SK-N-SH (cell line): ENCODE data around the gene BPIFB1.

ENCODE experiments used
- EP300 ChIP-seq, 2 experiments: IDR thresholded peaks; 2 replicates each; pipeline versions ENCODE4 v1.4.0 to v1.6.1; 2012; ENCODE audit warnings: borderline replicate concordance in 1 of 2, low read depth in 1 of 2, low read length in 1 of 2
- GABPA ChIP-seq: IDR thresholded peaks from 2 replicates; pipeline ENCODE4 v1.4.0; 2012; ENCODE audit warnings: low read depth, mild to moderate bottlenecking
- JUND ChIP-seq: IDR thresholded peaks from 2 replicates; pipeline ENCODE4 v1.4.0; 2012
- POLR2AphosphoS5 ChIP-seq: IDR thresholded peaks from 2 replicates; pipeline ENCODE4 v1.6.1; 2012; ENCODE audit warnings: low read depth, low read length
- RFX5 ChIP-seq: IDR thresholded peaks from 2 replicates; pipeline ENCODE4 v1.6.1; 2012; ENCODE audit warnings: mild to moderate bottlenecking, improper control_type of control experiment, low read length
- SMC3 ChIP-seq: IDR thresholded peaks from 2 replicates; pipeline ENCODE4 v1.6.1; 2012; ENCODE audit warnings: low read depth, low read length, improper control_type of control experiment
- TF ChIP-seq, protein P1 (sequence below): IDR thresholded peaks from 2 replicates; pipeline ENCODE4 v1.4.0; 2012; ENCODE audit warnings: low read depth
- TF ChIP-seq, protein P2 (sequence below): fragments of 200-600 bp; sonication (generic); IDR thresholded peaks from 2 replicates; pipeline ENCODE4 v1.6.1; 2017; ENCODE audit warnings: antibody characterized with exemption, mild to moderate bottlenecking, moderate library complexity

DNA sequence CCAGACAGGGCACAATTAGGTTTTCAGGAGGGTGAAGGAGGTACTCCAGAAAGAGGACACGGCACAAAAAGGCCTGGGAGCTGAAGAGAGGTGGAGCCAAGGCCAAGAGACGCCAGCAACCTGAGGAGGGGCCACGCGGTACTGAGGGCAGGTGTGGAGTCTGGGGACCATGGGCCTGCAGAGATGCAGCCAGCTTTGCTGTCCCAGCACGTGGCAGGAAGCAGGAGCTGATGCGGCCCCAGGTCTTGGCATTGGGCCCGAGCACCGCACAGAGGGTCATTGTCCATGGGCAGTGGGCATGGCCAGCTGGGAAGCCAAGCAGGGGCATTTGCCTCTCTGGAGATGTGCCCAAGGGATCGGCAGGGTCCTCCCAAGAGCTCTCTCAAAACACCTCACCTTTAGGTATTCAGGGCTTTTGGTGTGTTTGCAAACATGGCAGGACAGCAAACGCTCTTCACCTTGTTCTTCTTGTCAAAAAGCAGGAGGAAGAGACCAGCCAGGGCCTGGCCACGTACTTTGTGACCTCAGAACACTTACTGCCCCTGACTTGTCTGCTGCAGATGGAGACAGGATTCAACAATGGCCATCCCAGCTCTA lies 1.4 kb upstream of the BPIFB1 start:
- no peak for TF ChIP-seq POLR2AphosphoS5
- TF ChIP-seq, protein P1, sequence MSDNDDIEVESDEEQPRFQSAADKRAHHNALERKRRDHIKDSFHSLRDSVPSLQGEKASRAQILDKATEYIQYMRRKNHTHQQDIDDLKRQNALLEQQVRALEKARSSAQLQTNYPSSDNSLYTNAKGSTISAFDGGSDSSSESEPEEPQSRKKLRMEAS, result no peak
- no peak for TF ChIP-seq GABPA
- TF ChIP-seq, protein P2, sequence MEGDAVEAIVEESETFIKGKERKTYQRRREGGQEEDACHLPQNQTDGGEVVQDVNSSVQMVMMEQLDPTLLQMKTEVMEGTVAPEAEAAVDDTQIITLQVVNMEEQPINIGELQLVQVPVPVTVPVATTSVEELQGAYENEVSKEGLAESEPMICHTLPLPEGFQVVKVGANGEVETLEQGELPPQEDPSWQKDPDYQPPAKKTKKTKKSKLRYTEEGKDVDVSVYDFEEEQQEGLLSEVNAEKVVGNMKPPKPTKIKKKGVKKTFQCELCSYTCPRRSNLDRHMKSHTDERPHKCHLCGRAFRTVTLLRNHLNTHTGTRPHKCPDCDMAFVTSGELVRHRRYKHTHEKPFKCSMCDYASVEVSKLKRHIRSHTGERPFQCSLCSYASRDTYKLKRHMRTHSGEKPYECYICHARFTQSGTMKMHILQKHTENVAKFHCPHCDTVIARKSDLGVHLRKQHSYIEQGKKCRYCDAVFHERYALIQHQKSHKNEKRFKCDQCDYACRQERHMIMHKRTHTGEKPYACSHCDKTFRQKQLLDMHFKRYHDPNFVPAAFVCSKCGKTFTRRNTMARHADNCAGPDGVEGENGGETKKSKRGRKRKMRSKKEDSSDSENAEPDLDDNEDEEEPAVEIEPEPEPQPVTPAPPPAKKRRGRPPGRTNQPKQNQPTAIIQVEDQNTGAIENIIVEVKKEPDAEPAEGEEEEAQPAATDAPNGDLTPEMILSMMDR, result no peak
- TF ChIP-seq RFX5, result no peak
- TF ChIP-seq EP300 (IDR thresholded peaks at IDR 0.05; ENCODE audit: borderline replicate concordance in 1 of 2, low read depth in 1 of 2, low read length in 1 of 2), result no peak
- no peak for TF ChIP-seq JUND
- TF ChIP-seq SMC3, result no peak
